HepG2 (cell line): Measurements from ENCODE around the gene TBX15. TPM values are rescaled to one million over a fixed set of nuclear protein-coding genes. Genes with fewer than 3 reads are reported as not detected.
A peak's percentile ranks its signal among the peaks of the same experiment; 100 is the strongest.

Source experiments
- AKNA ChIP-seq: sonication (generic); formaldehyde crosslinking; IDR thresholded peaks from 2 replicates; pipeline ENCODE4 v1.4.0; 2020; ENCODE audit warnings: missing genetic modification reagents, borderline replicate concordance
- ATF4 ChIP-seq, 2 experiments: fragments of 450-650 bp in 1 of 2; sonication (generic) in 1 of 2; formaldehyde crosslinking; IDR thresholded peaks; 2 replicates each; pipeline versions ENCODE4 v1.5.0 to v1.8.0; 2020 to 2022; ENCODE audit warnings: mild to moderate bottlenecking in 1 of 2, missing genetic modification reagents in 1 of 2
- CSRNP1 ChIP-seq: sonication (generic); formaldehyde crosslinking; IDR thresholded peaks from 2 replicates; pipeline ENCODE4 v1.8.1; 2023; ENCODE audit warnings: mild to moderate bottlenecking, missing genetic modification reagents
- CTCF ChIP-seq: sonication (generic); formaldehyde crosslinking; IDR thresholded peaks from 2 replicates; pipeline ENCODE4 v1.5.0; 2020; ENCODE audit warnings: mild to moderate bottlenecking, missing genetic modification reagents, moderate library complexity
- FOXM1 ChIP-seq: sonication (generic); formaldehyde crosslinking; IDR thresholded peaks from 2 replicates; pipeline ENCODE4 v1.5.0; 2020; ENCODE audit warnings: missing genetic modification reagents
- JDP2 ChIP-seq: sonication (generic); formaldehyde crosslinking; IDR thresholded peaks from 2 replicates; pipeline ENCODE4 v1.8.1; 2022; ENCODE audit warnings: missing genetic modification reagents, borderline replicate concordance
- MAFG ChIP-seq: sonication (generic); formaldehyde crosslinking; IDR thresholded peaks from 2 replicates; pipeline ENCODE4 v1.5.1; 2020; ENCODE audit warnings: mild to moderate bottlenecking, missing genetic modification reagents
- MYNN ChIP-seq: sonication (generic); formaldehyde crosslinking; IDR thresholded peaks from 2 replicates; pipeline ENCODE4 v1.4.0; 2020; ENCODE audit warnings: mild to moderate bottlenecking, low read depth, missing genetic modification reagents
- RELA ChIP-seq: sonication (generic); formaldehyde crosslinking; IDR thresholded peaks from 2 replicates; pipeline ENCODE4 v1.4.0; 2020; ENCODE audit warnings: missing genetic modification reagents
- REPIN1 ChIP-seq: sonication (generic); formaldehyde crosslinking; IDR thresholded peaks from 2 replicates; pipeline ENCODE4 v1.8.0; 2022; ENCODE audit warnings: missing genetic modification reagents, low read depth, mild to moderate bottlenecking, borderline replicate concordance
- THYN1 ChIP-seq: sonication (generic); formaldehyde crosslinking; IDR thresholded peaks from 2 replicates; pipeline ENCODE4 v1.8.1; 2023; ENCODE audit warnings: low read depth, mild to moderate bottlenecking, moderate library complexity, missing genetic modification reagents, borderline replicate concordance
- YY1 ChIP-seq: IDR thresholded peaks from 2 replicates; pipeline ENCODE4 v1.6.1; 2011; ENCODE audit warnings: low read length, low read depth, moderate library complexity, mild to moderate bottlenecking; ENCODE audit not compliant: insufficient read depth, insufficient replicate concordance
- ZNF12 ChIP-seq: sonication (generic); formaldehyde crosslinking; IDR thresholded peaks from 2 replicates; pipeline ENCODE4 v1.5.0; 2020; ENCODE audit warnings: missing genetic modification reagents
- ZNF282 ChIP-seq: fragments of 450-650 bp; IDR thresholded peaks from 2 replicates; pipeline ENCODE4 v1.6.1; 2018; ENCODE audit not compliant: partially characterized antibody
- ZNF501 ChIP-seq: sonication (generic); formaldehyde crosslinking; IDR thresholded peaks from 2 replicates; pipeline ENCODE4 v1.5.1; 2020; ENCODE audit warnings: mild to moderate bottlenecking, moderate library complexity, missing genetic modification reagents
- ZNF567 ChIP-seq: sonication (generic); formaldehyde crosslinking; IDR thresholded peaks from 2 replicates; pipeline ENCODE4 v1.8.1; 2023; ENCODE audit warnings: mild to moderate bottlenecking, missing genetic modification reagents, borderline replicate concordance
- ZNF597 ChIP-seq: sonication (generic); formaldehyde crosslinking; IDR thresholded peaks from 2 replicates; pipeline ENCODE4 v1.5.0; 2020; ENCODE audit warnings: missing genetic modification reagents
- ZNF616 ChIP-seq: sonication (generic); formaldehyde crosslinking; IDR thresholded peaks from 2 replicates; pipeline ENCODE4 v1.5.0; 2020; ENCODE audit warnings: low read depth, mild to moderate bottlenecking, missing genetic modification reagents
- ZNF850 ChIP-seq: sonication (generic); formaldehyde crosslinking; conservative IDR thresholded peaks from 2 replicates; pipeline ENCODE4 v1.9.0; 2021; ENCODE audit warnings: mild to moderate bottlenecking, missing genetic modification reagents
- polyA plus RNA-seq, 8 experiments: library from polyadenylated mRNA; depleted of rRNA in 3 of 8; stranded (reverse) in 7 of 8; unstranded in 1 of 8; fragments of >200 nt; fragmentation: Illumina TruSeq in 4 of 8; extraction: Trizol in 4 of 8; gene quantifications; 2 replicates each; pipeline versions ENCODE4 v1.2.1 to v1.2.3, GENCODE V29; 2011 to 2016; ENCODE audit warnings: low read depth in 4 of 8, missing spikeins in 1 of 8, mixed read lengths in 1 of 8; ENCODE audit not compliant: insufficient read depth in 1 of 8
- total RNA-seq, 5 experiments: library from RNA; depleted of rRNA; stranded (reverse); fragments of >200 nt; fragmentation: Illumina TruSeq; extraction: Trizol; gene quantifications; 2 replicates each; pipeline ENCODE4 v1.2.3, GENCODE V29; 2016; ENCODE audit warnings: low read depth in 1 of 5

Gene TBX15
- total and polyA plus RNA-seq, 2 of the 13 experiments (the other 11 are each of a cell fraction or from before 2014, with no cell fraction given): 0.42 to 1.9 TPM

- TF ChIP-seq MAFG (CRISPR knock-in tag) (no peak), CSRNP1 (CRISPR knock-in tag) (peak; percentile 69; the same call in 1 of the 2 replicates), JDP2 (no peak), ZNF12 (peak; percentile 98), ZNF282 (no peak), MYNN (no peak), REPIN1 (peak; percentile 98; the same call in 1 of the 2 replicates), ZNF597 (CRISPR knock-in tag) (no peak), ATF4 (CRISPR knock-in tag; IDR thresholded peaks at IDR 0.05) (peak in 1 of 2 experiments; percentile 99; a peak in 2 of 4 replicates), FOXM1 (CRISPR knock-in tag) (no peak), YY1 (no peak), ZNF850 (no peak), ZNF567 (0 out of 2 replicates have a peak, but pooled peaks have one; percentile 82), THYN1 (CRISPR knock-in tag) (no peak), ZNF616 (no peak), AKNA (CRISPR knock-in tag) (no peak), RELA (CRISPR knock-in tag) (0 out of 2 replicates have a peak, but pooled peaks have one; percentile 48), CTCF (CRISPR knock-in tag) (no peak), ZNF501 (CRISPR knock-in tag) (peak; percentile 86)
Measured at GRCh38 chr1:118960567-118961136, 27.5 kb downstream of the TBX15 start (continued).
